Stimulated activated CD8-positive, alpha-beta memory T cell treated with anti-CD3 and anti-CD28 coated beads, Interleukin-4, amount 100 ng/mL, for 4 hours (primary cell): ENCODE data around the gene MACROD2.
"Not testable (repeated sequence)": the region's sequence is repeated elsewhere in the genome, so short reads cannot be mapped to it uniquely, and the experiment has no call there.

Experiments used
- DNase-seq, 2 donors: peaks; one replicate each; pipeline ENCODE4 v3.0.0-alpha.2; 2020; ENCODE audit warnings: low read depth in 2 of 2, low spot score in 1 of 2

Gene MACROD2

DNA sequence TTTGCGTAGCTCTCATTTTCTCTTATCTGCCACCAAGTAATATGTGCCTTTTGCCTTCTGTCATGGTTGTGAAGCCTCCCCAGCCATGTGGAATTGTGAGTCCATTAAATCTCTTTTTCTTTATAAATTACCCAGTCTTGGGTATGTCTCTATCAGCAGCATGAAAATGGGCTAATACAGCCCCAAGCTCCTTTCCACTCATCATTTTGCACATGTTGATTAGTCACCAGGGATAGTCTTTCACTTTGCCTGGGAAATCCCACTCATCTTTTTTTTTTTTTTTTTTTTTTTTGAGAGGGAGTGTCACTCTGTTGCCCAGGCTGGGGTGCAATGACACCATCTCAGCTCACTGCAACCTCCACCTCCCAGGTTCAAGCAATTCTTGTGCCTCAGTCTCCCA is 1541.9 kb downstream of the MACROD2 start:
- DNase-seq: not testable (repeated sequence)

GRCh38 chr20:15542655-15543054 is 1547.3 kb downstream of the MACROD2 start:
- DNase-seq: no peak

DNA sequence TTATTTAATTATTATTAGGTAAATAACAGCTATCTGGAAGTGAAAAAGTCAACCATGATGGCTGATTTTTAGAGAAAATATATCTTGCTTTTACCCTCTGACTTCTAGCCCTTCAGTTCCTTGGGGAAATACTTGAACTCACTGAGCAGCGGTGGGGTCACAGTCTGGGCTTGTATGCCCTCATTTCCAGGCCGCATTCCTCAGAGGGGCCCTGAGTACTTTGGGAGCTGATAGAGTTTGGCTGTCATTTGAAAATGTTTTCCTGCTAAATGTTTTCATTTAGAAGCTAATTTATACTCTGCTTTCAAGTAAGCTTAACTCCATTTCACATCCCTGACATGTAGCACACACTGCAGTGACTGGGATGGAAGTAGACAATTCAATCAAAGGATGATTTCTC is 1549.4 kb downstream of the MACROD2 start:
- DNase-seq: no peak

GRCh38 chr20:15546525-15547023 is 1551.3 kb downstream of the MACROD2 start:
- DNase-seq: no peak

DNA sequence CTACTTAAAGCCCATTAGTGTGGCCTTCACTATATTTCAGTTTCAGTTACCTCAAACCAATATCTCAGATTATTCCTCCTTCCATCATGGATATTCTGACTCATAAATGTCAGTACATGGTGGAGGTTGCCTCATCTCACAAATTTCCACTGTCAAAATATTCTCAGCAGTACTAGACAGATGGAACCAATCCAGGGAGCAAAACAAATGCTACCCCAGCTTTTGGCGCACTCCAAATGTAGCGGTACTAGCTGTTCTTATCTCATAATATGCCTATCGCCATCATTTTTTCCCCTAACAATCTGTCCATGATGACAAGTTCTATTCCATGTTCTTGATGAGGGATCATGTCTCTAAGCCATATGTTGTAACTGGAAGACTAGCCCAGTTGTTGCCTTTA is 1551.8 kb downstream of the MACROD2 start:
- no peak for DNase-seq

DNA sequence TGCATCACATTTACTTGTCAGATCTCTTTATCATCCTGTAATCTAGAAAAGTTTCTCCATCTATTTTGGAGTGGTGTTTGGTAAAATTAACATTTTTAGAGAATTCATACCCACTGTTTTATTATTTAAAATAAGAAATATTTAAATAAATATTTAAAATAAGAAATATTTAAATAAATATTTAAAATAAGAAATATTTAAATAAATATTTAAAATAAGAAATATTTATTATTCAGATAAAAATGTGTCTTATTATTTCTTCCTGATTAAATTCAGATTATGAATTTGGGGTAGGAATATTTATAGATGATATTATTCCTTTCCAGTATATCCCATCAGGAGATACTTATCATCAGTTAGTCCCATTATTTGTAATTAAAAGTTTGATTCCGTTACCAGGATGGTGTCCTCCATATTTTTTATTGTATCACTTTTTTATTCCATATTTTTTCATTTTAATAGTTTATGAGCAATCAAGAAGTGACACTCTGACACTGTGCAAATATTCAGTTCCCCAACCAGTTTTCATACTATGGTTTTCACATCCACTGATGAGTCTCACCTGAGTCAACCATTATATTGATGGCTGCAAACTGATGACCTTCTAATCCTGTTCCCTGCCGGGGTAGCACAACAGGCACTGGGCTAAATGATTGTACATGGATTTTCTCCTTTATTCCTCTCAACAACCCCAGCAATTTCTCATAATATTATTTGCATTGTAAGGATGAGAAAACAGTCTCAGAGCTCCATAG is 1555.0 kb downstream of the MACROD2 start:
- no peak for DNase-seq

DNA sequence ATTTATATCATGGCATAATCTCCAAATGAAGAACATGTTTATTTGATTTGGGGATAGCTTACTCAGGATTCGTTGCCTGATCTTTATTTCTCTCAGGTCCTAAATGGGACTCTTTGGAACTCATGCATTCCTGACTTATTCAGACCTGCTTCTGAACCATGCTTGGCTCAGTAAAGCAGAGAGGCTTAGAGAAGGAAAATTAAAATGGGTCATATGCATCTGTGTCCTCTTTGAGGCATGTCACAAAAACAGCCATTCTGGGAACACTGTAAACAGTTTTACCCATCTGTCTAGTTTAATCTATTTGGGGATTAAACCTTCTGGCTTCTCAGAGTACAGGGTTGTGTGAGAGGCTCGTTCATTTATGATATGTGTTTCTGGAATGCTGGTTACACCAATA is 1560.6 kb downstream of the MACROD2 start:
- no peak for DNase-seq

DNA sequence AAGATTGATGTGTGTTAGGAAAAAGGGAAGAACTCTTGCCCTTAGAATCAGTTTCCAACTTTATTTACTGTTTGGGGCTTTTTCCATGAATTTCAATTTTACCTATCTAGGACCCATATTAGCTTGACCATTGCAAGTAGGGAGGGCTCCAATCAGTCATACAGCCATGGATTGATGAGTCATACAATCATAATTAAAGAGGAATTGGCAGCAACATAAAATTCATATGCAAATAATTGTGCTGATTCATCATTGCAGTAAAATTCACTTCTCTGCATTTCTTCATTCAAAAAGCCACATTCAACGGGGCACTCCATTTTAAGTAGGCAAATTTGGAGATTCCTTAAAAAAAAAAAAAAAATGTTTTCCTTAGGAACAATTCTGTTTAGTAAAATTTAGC is 1561.6 kb downstream of the MACROD2 start:
- no peak for DNase-seq

DNA sequence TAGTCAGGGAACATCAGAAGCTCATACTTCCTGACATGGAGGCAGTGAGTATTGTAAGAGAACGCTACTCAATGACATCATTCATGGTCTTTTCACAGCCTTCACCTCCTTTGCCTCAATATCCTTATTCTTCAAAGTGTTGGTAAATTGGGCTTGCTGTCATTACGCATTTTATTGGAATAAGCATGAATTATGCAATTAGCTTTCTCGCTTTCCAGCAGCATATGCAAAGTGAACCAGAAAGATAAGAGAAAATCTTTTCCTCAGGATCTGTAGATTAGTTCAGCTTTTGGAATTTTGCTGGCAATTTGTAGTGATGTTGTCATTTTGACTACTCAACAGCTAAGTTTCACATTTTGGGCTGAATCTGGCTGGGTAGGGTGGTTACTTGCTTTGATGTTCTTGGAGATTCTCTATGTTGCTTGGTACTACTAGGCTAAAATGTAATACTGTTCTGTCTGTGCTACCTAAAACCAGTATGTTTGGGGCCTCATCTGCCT is 1565.8 kb downstream of the MACROD2 start:
- no peak for DNase-seq

- DNase-seq: no peak
Measured at GRCh38 chr20:15561707-15562404, 1566.5 kb downstream of the MACROD2 start.

- no peak for DNase-seq
Measured at GRCh38 chr20:15563836-15564235, 1568.5 kb downstream of the MACROD2 start.

GRCh38 chr20:15564981-15565380 is 1569.7 kb downstream of the MACROD2 start:
- DNase-seq: no peak

GRCh38 chr20:15565786-15566185 is 1570.5 kb downstream of the MACROD2 start:
- DNase-seq: no peak

DNA sequence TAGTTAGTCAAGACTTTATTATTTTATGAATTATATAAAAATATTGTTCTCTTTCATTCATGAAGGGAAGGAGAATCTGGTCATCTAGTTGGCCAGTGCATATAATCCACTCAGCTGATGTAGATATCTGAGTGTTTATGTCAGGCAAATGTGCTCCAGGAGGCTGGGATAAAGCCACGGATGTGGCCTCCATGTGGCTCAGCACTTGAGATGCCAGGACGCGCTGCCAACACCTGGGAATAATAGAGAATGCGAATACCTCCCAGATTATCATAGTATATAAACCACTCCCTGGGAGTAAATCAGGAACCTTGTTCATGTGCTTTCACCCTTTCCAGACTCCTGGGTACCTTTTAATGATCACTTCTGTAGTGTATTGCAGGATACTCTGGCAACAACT is 1571.9 kb downstream of the MACROD2 start:
- no peak for DNase-seq

DNA sequence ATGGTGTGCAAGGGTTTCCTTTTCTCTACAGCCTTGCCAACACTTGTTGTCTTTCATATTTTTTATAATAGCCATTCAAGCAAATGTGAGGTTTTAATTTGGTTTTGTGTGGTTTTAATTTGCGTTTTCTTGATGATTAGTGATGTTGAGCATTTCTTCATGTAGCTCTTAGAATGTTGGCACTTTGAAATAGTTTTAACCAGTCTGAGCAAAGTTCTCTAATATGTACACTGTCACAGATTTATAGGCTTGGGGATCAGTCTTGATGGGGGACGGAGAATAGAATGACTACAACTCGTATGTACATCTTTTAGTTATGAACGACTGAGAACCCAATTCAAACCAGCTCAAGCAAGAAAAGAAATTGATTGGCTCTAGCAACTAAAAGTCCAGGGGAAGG is 1574.8 kb downstream of the MACROD2 start:
- no peak for DNase-seq

DNA sequence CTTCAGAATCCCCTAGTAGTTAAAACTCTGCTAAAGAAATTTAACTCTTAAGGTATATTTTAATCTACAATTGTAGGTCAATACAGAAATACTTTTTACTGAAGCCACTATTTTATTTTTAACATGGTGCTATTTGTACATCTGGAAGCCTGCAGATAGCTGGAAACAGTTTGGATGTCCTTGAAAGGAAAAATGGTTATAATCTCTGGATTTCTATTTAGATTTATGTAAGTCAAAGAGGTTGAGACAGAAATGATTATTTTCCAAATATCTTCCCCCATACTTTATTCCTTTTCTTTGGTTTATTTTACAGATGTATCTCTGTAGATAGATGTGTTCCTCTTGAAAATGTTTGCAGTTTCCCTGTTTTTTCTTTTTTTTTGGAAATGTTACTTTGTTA is 1575.7 kb downstream of the MACROD2 start:
- DNase-seq: no peak

DNA sequence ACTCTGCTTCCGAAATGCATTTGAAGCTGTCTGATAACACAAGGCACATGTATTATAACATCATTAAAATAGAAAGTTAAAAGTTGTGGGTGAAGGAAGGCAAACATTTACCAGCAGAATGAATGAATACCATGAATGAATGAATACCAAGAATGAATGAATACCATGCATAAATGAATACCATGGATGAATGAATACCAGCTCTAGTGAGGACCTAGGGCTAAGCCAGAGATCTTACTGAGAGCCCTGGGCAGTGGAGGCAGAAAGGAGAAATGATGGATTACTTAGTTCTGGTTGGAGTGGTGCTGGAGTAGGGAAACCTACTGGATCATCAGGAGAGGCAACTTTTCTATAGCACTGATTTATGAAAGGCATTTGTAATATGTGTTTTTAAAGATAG is 1579.9 kb downstream of the MACROD2 start:
- no peak for DNase-seq

- no peak for DNase-seq
Measured at GRCh38 chr20:15576411-15576810, 1581.1 kb downstream of the MACROD2 start.

DNA sequence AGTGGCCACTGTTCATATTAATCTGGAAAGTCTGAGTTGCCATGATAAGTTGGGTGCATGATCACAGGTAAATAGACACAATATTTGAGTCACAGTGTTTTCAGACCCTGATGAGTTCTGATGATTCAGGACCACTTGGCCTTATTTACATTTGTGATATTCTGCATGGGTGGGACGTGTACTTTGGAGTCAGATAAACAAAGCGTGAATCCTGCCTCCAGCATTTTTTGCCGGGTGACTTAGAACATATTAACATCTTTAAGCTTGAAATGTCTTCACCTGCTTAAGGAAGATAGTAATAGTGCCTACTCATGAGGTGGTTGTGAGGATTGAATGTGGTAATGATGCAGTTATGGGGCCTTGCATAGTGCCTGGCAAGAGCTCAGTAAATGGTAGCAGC is 1582.8 kb downstream of the MACROD2 start:
- no peak for DNase-seq

- DNase-seq: no peak
Measured at GRCh38 chr20:15579688-15580087, 1584.4 kb downstream of the MACROD2 start.

- no peak for DNase-seq
Measured at GRCh38 chr20:15582146-15582760, 1586.9 kb downstream of the MACROD2 start.

DNA sequence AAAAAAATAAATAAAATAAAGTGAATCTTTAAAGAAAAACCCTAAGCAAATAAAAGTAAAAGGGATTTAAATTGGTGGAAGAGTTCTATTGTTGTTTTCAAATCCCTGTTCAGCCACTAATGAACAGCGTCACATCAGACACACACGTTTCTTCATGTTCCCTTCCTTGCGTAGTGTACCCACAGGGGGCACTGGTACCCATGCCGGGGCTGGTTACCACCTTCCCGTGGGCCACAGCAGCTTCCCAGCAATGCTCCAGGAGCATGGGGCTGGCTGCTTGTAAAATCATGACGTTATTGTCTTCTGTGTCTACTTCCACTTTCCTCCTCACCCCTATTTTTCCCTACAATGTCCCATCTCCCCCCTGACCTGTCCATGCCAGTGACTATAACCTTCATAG is 1589.2 kb downstream of the MACROD2 start:
- DNase-seq: no peak
